Mesenchymal stem cell (in vitro differentiated cells and primary cell): Measurements from ENCODE around the gene PRXL2A.
A peak's percentile ranks its signal among the peaks of the same experiment; 100 is the strongest.

ENCODE experiments used
- DNase-seq: peaks from one replicate; pipeline ENCODE4 v3.0.0-alpha.2; 2013
- H2AFZ ChIP-seq: one replicate; pipeline ENCODE4 v1.6.1; 2013; ENCODE audit warnings: low read depth, mild to moderate bottlenecking, control low read depth, inconsistent platforms, low read length, moderate library complexity
- H2AK5ac ChIP-seq: 2 replicates; pipeline ENCODE4 v1.6.1; 2013; ENCODE audit warnings: low read length, moderate library complexity, mild to moderate bottlenecking, inconsistent platforms; ENCODE audit not compliant: severe bottlenecking
- H2BK120ac ChIP-seq: one replicate; pipeline ENCODE4 v1.6.1; 2013; ENCODE audit warnings: low read depth, mild to moderate bottlenecking, inconsistent platforms, low read length, moderate library complexity
- H2BK12ac ChIP-seq, 2 experiments: one replicate each; pipeline ENCODE4 v1.6.1; 2013; ENCODE audit warnings: inconsistent platforms in 2 of 2, low read length in 2 of 2, mild to moderate bottlenecking in 2 of 2, moderate library complexity in 2 of 2, control low read depth in 1 of 2
- H2BK15ac ChIP-seq: one replicate; pipeline ENCODE4 v1.6.1; 2013; ENCODE audit warnings: mild to moderate bottlenecking, low read depth, inconsistent platforms; ENCODE audit not compliant: poor library complexity, severe bottlenecking
- H2BK5ac ChIP-seq: 2 replicates; pipeline ENCODE4 v1.6.1; 2013; ENCODE audit warnings: low read depth, mild to moderate bottlenecking, low read length, control low read depth, inconsistent platforms; ENCODE audit not compliant: poor library complexity, severe bottlenecking
- H3K14ac ChIP-seq, 2 experiments: one replicate each; pipeline ENCODE4 v1.6.1; 2013; ENCODE audit warnings: inconsistent platforms in 2 of 2, low read length in 2 of 2, control low read depth in 1 of 2, mild to moderate bottlenecking in 1 of 2, moderate library complexity in 1 of 2
- H3K18ac ChIP-seq, 2 experiments: one replicate each; pipeline ENCODE4 v1.6.1; 2013; ENCODE audit warnings: inconsistent platforms in 2 of 2, low read length in 2 of 2, control low read depth in 1 of 2, low read depth in 1 of 2, mild to moderate bottlenecking in 1 of 2
- H3K23ac ChIP-seq, 2 experiments: one replicate each; pipeline ENCODE4 v1.6.1; 2013; ENCODE audit warnings: inconsistent platforms in 2 of 2, low read length in 2 of 2, mild to moderate bottlenecking in 2 of 2, moderate library complexity in 2 of 2, control low read depth in 1 of 2
- H3K27ac ChIP-seq: 2 replicates; pipeline ENCODE4 v1.5.1; 2013; ENCODE audit warnings: mild to moderate bottlenecking, moderate library complexity, low read length, control low read depth, inconsistent platforms; ENCODE audit not compliant: poor library complexity, severe bottlenecking
- H3K27me3 ChIP-seq, 2 experiments: 2 replicates each; pipeline versions ENCODE4 v1.6.1 to v1.7.0; 2013; ENCODE audit warnings: low read length in 2 of 2, mild to moderate bottlenecking in 2 of 2, moderate library complexity in 2 of 2, control low read depth in 1 of 2, inconsistent platforms in 1 of 2; ENCODE audit not compliant: control insufficient read depth in 1 of 2, insufficient read depth in 1 of 2
- H3K36me3 ChIP-seq, 2 experiments: 2 replicates each; pipeline versions ENCODE4 v1.6.1 to v1.7.0; 2013; ENCODE audit warnings: low read length in 2 of 2, control low read depth in 1 of 2, inconsistent platforms in 1 of 2, low read depth in 1 of 2, mild to moderate bottlenecking in 1 of 2; ENCODE audit not compliant: insufficient read depth in 2 of 2, control insufficient read depth in 1 of 2
- H3K4ac ChIP-seq, 2 experiments: one replicate each; pipeline ENCODE4 v1.6.1; 2013; ENCODE audit warnings: inconsistent platforms in 2 of 2, low read length in 2 of 2, mild to moderate bottlenecking in 2 of 2, moderate library complexity in 2 of 2, control low read depth in 1 of 2, low read depth in 1 of 2
- H3K4me1 ChIP-seq: 2 replicates; pipeline ENCODE4 v1.6.1; 2013; ENCODE audit warnings: low read depth, low read length, control low read depth; ENCODE audit not compliant: control insufficient read depth, insufficient read depth
- H3K4me2 ChIP-seq: 2 replicates; pipeline ENCODE4 v1.6.1; 2013; ENCODE audit warnings: low read length, mild to moderate bottlenecking, inconsistent platforms; ENCODE audit not compliant: poor library complexity, severe bottlenecking
- H3K4me3 ChIP-seq, 2 experiments: 2 replicates each; pipeline versions ENCODE4 v1.5.1 to v1.7.0; 2013; ENCODE audit warnings: low read length in 2 of 2, mild to moderate bottlenecking in 2 of 2, control low read depth in 1 of 2, low read depth in 1 of 2; ENCODE audit not compliant: insufficient read depth in 1 of 2
- H3K79me1 ChIP-seq: replicated peaks from 2 replicates; pipeline ENCODE4 v1.6.1; 2013; ENCODE audit warnings: mild to moderate bottlenecking, control low read depth, low read length, inconsistent platforms; ENCODE audit not compliant: poor library complexity, severe bottlenecking
- H3K9ac ChIP-seq: 2 replicates; pipeline ENCODE4 v1.7.0; 2013; ENCODE audit warnings: mild to moderate bottlenecking, low read length, moderate library complexity
- H3K9me3 ChIP-seq: 2 replicates; pipeline ENCODE4 v1.7.0; 2013; ENCODE audit warnings: mild to moderate bottlenecking, low read length; ENCODE audit not compliant: control insufficient read depth
- H4K8ac ChIP-seq: one replicate; pipeline ENCODE4 v1.6.1; 2013; ENCODE audit warnings: inconsistent platforms, mild to moderate bottlenecking, low read length, moderate library complexity
- H4K91ac ChIP-seq: one replicate; pipeline ENCODE4 v1.6.1; 2013; ENCODE audit warnings: mild to moderate bottlenecking, low read length, inconsistent platforms
- WGBS: methylation state at CpG from one replicate; pipeline ENCODE4 v1.1.7; 2013; ENCODE audit warnings: mixed read lengths; 5-methylcytosine and 5-hydroxymethylcytosine counted together

Gene PRXL2A

GRCh38 chr10:80442879-80443278 lies 34.5 kb downstream of the PRXL2A start:
- Histone ChIP-seq H3K79me1 (no peaks in the 10 kb centered on the region), H3K9ac (no peak overlapping the region), H3K27me3 (peaks cover 0 to 8% of the 10 kb centered on the region in 2 experiments), H3K18ac (peak overlapping the region in 1 of 2 experiments; percentile 45), H2BK120ac (no peak overlapping the region), H3K14ac (no peak overlapping the region), H3K4me2 (no peak overlapping the region), H3K36me3 (no peaks in the 10 kb centered on the region), H3K27ac (no peak overlapping the region), H3K4me1 (peaks cover 11% of the 10 kb centered on the region), H3K23ac (no peak overlapping the region), H3K9me3 (no peaks in the 10 kb centered on the region), H2AFZ (no peak overlapping the region), H4K8ac (peak overlapping the region; percentile 35), H3K4me3 (no peak overlapping the region), H2BK15ac (no peak overlapping the region), H2AK5ac (no peak overlapping the region), H2BK5ac (no peak overlapping the region), H4K91ac (no peak overlapping the region), H2BK12ac (no peak overlapping the region), H3K4ac (peak overlapping the region in 1 of 2 experiments; percentile 24)
- peak; percentile 38 for DNase-seq
- 25% methylated on average over 1 of the region's 3 CpGs for WGBS

- Histone ChIP-seq H3K9me3 (no peaks in the 10 kb centered on the region), H4K91ac (no peak overlapping the region), H3K9ac (no peak overlapping the region), H3K79me1 (no peaks in the 10 kb centered on the region), H3K4me2 (no peak overlapping the region), H2BK15ac (peak overlapping the region; percentile 33), H3K14ac (no peak overlapping the region), H3K36me3 (no peaks in the 10 kb centered on the region), H2AK5ac (no peak overlapping the region), H3K27me3 (peaks cover 0 to 2% of the 10 kb centered on the region in 2 experiments), H2BK120ac (no peak overlapping the region), H2BK12ac (peak overlapping the region in 1 of 2 experiments; percentile 29), H3K4me3 (no peak overlapping the region), H2BK5ac (no peak overlapping the region), H3K18ac (peak overlapping the region in 1 of 2 experiments; percentile 52), H3K4ac (peak overlapping the region; percentile 16 to 40), H3K27ac (no peak overlapping the region), H2AFZ (no peak overlapping the region), H3K4me1 (peaks cover 11% of the 10 kb centered on the region), H3K23ac (no peak overlapping the region), H4K8ac (peak overlapping the region; percentile 76)
- 73% methylated on average over 6 of the region's 6 CpGs for WGBS
- DNase-seq, result peak; percentile 62
Observed at GRCh38 chr10:80443531-80443974, 35.2 kb downstream of the PRXL2A start.

- H2AK5ac ChIP-seq, result no peak overlapping the region
- no peak overlapping the region for H3K23ac ChIP-seq
- H2AFZ ChIP-seq, result peak overlapping the region; percentile 36
- no peak overlapping the region for H3K4me3 ChIP-seq
- no peaks in the 10 kb centered on the region for H3K36me3 ChIP-seq
- no peak overlapping the region for H3K9ac ChIP-seq
- H3K27ac ChIP-seq, result no peak overlapping the region
- H4K8ac ChIP-seq, result peak overlapping the region; percentile 88
- no peaks in the 10 kb centered on the region for H3K9me3 ChIP-seq
- H2BK15ac ChIP-seq, result no peak overlapping the region
- peak overlapping the region; percentile 56 for H2BK12ac ChIP-seq
- H2BK120ac ChIP-seq, result no peak overlapping the region
- H2BK5ac ChIP-seq, result no peak overlapping the region
- peak overlapping the region; percentile 76 for H4K91ac ChIP-seq
- peak overlapping the region in 1 of 2 experiments; percentile 40 for H3K4ac ChIP-seq
- 86% methylated on average over 2 of the region's 2 CpGs for WGBS
- peaks cover 11% of the 10 kb centered on the region for H3K4me1 ChIP-seq
- peak overlapping the region in 1 of 2 experiments; percentile 71 for H3K18ac ChIP-seq
- no peaks in the 10 kb centered on the region for H3K27me3 ChIP-seq
- H3K14ac ChIP-seq, result no peak overlapping the region
- no peak for DNase-seq
- H3K4me2 ChIP-seq, result no peak overlapping the region
- no peaks in the 10 kb centered on the region for H3K79me1 ChIP-seq
Observed at GRCh38 chr10:80444124-80444523, 35.8 kb downstream of the PRXL2A start.

DNA sequence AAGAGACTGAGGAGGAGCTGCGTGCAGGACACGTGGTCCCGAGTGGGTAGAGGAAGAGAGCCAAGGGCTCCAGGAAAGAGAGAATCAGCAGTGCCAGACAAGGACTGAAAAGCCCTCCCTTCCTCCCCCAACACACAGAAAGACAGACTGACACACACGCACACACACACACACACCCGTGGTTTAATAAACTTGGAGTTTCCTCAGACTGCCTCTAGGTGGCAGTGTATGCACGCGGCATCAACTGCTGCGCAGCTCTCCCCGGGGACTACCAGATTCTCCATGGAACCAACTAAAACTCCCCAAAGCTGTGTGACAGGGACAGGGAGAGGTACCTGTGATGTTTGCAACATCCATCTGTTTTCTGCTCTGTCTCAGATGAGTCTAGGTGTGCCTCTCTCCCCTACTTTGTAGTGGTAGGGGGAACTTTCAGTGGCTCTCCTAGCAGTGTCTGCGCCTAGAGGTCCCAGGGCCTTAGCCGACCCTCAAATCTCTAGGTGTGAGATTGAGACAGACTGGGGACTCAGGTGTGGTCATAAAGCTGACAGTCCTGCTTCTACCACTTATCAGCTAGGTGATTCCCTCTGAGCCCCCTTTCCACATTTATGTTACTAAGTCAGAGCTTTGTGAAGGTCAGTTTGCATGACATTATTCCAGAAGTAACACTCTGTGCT lies 36.4 kb downstream of the PRXL2A start:
- peak; percentile 85 for DNase-seq
- Histone ChIP-seq H2AK5ac (no peak overlapping the region), H2BK15ac (no peak overlapping the region), H4K91ac (no peak overlapping the region), H3K9ac (no peak overlapping the region), H3K4me1 (peaks cover 11% of the 10 kb centered on the region), H2BK5ac (no peak overlapping the region), H3K36me3 (no peaks in the 10 kb centered on the region), H2BK12ac (peak overlapping the region in 1 of 2 experiments; percentile 56), H3K9me3 (no peaks in the 10 kb centered on the region), H3K27me3 (no peaks in the 10 kb centered on the region), H3K27ac (no peak overlapping the region), H3K4me3 (no peak overlapping the region), H4K8ac (peak overlapping the region; percentile 88), H3K4me2 (no peak overlapping the region), H2AFZ (peak overlapping the region; percentile 36), H3K14ac (no peak overlapping the region), H3K4ac (peak overlapping the region in 1 of 2 experiments; percentile 20), H3K18ac (peak overlapping the region in 1 of 2 experiments; percentile 71), H3K23ac (no peak overlapping the region), H3K79me1 (no peaks in the 10 kb centered on the region), H2BK120ac (no peak overlapping the region)
- WGBS, result 26% methylated on average over 8 of the region's 11 CpGs
